B cell (primary cell): ENCODE results near the gene ADGRD1. TPM values are rescaled to one million over a fixed set of nuclear protein-coding genes. Genes with fewer than 3 reads are reported as not detected.

ENCODE experiments used
- ATAC-seq: fragments of 200-7000 bp; cut with Tn5 transposase; one replicate; pipeline ENCODE4 v1.10.0; 2021; ENCODE audit warnings: low read depth, mild to moderate bottlenecking, moderate number of reproducible peaks, moderate library complexity
- CTCF ChIA-PET: fragments of 350-600 bp; sonication (Branson Sonifier 250); formaldehyde crosslinking; loops from one replicate; lab custom pipeline; 2021; ENCODE audit warnings: antibody characterized with exemption, inconsistent platforms; lab: Charles Lee
- POLR2A ChIA-PET: fragments of 350-600 bp; sonication (Branson Sonifier 250); formaldehyde crosslinking; loops from one replicate; lab custom pipeline; 2021; ENCODE audit warnings: antibody characterized with exemption; lab: Charles Lee
- DNase-seq: peaks from one replicate; pipeline ENCODE4 v3.0.0; 2013
- H2AFZ ChIP-seq: 2 replicates; pipeline ENCODE4 v1.6.1; 2012; ENCODE audit warnings: mild to moderate bottlenecking, low read depth, low read length; ENCODE audit not compliant: insufficient read depth, poor library complexity, severe bottlenecking
- H3K27ac ChIP-seq, 2 donors: 1 replicate in 1 of 2; 2 replicates in 1 of 2; pipeline ENCODE4 v1.5.1; 2012 to 2013; ENCODE audit warnings: low read length in 2 of 2, mild to moderate bottlenecking in 2 of 2, moderate library complexity in 1 of 2
- H3K27me3 ChIP-seq, 4 experiments: fragments of 200-600 bp in 1 of 4; sonication (generic) in 1 of 4; replicated peaks in 1 of 4; 1 replicate in 2 of 4; 2 replicates in 2 of 4; pipeline versions ENCODE4 v1.6.1 to v1.7.0; 2013 to 2016; ENCODE audit warnings: low read length in 3 of 4, mild to moderate bottlenecking in 2 of 4, mixed read lengths in 1 of 4, moderate library complexity in 1 of 4; ENCODE audit not compliant: insufficient read depth in 4 of 4, control insufficient read depth in 3 of 4; ENCODE audit errors: control extremely low read depth in 1 of 4
- H3K36me3 ChIP-seq, 2 experiments: replicated peaks in 1 of 2; 1 replicate in 1 of 2; 2 replicates in 1 of 2; pipeline versions ENCODE4 v1.6.1 to v1.7.1; 2013; ENCODE audit warnings: low read length in 1 of 2; ENCODE audit not compliant: insufficient read depth in 2 of 2, control insufficient read depth in 1 of 2; ENCODE audit errors: control extremely low read depth in 1 of 2, extremely low read depth in 1 of 2
- H3K4me1 ChIP-seq, 2 donors: fragments of 200-600 bp in 1 of 2; sonication (generic) in 1 of 2; 1 replicate in 1 of 2; 2 replicates in 1 of 2; pipeline versions ENCODE4 v1.5.1 to v1.6.1; 2013 to 2017; ENCODE audit warnings: low read length in 2 of 2; ENCODE audit not compliant: control insufficient read depth in 2 of 2, insufficient read depth in 2 of 2
- H3K4me2 ChIP-seq: replicated peaks from 2 replicates; pipeline ENCODE3; 2012; ENCODE audit warnings: mild to moderate bottlenecking, low read depth, low read length; ENCODE audit not compliant: poor library complexity, severe bottlenecking
- H3K4me3 ChIP-seq, 5 experiments: fragments of 200-600 bp in 1 of 5; sonication (generic) in 1 of 5; 1 replicate in 3 of 5; 2 replicates in 2 of 5; pipeline versions ENCODE4 v1.5.1 to v1.7.0; 2011 to 2016; ENCODE audit warnings: low read length in 4 of 5, mild to moderate bottlenecking in 4 of 5, low read depth in 2 of 5, control low read depth in 1 of 5, moderate library complexity in 1 of 5; ENCODE audit not compliant: insufficient read depth in 1 of 5; ENCODE audit errors: control extremely low read depth in 1 of 5, extremely low read depth in 1 of 5
- H3K79me2 ChIP-seq: fragments of 200-600 bp; sonication (generic); one replicate; pipeline ENCODE4 v1.6.0; 2016; ENCODE audit warnings: low read length; ENCODE audit not compliant: control insufficient read depth, insufficient read depth
- H3K9ac ChIP-seq: fragments of 200-600 bp; sonication (generic); 2 replicates; pipeline ENCODE4 v1.6.1; 2017; ENCODE audit warnings: mild to moderate bottlenecking, low read length, moderate library complexity
- H3K9me3 ChIP-seq, 3 donors: one replicate each; pipeline versions ENCODE4 v1.6.1 to v1.7.1; 2013; ENCODE audit warnings: low read length in 2 of 3; ENCODE audit not compliant: control insufficient read depth in 2 of 3, insufficient read depth in 1 of 3; ENCODE audit errors: control extremely low read depth in 1 of 3
- H4K20me1 ChIP-seq: 2 replicates; pipeline ENCODE4 v1.6.0; 2012; ENCODE audit warnings: mild to moderate bottlenecking, low read length; ENCODE audit not compliant: insufficient read depth, control insufficient read depth, poor library complexity, severe bottlenecking
- H3K27ac Mint-ChIP-seq: one replicate; pipeline ENCODE4 v1.8.0; 2021; ENCODE audit warnings: mixed read lengths
- H3K27me3 Mint-ChIP-seq: one replicate; pipeline ENCODE4 v1.8.0; 2021; ENCODE audit warnings: mixed read lengths
- H3K4me1 Mint-ChIP-seq: one replicate; pipeline ENCODE4 v1.8.0; 2021; ENCODE audit warnings: mixed read lengths
- H3K4me3 Mint-ChIP-seq: one replicate; pipeline ENCODE4 v1.8.0; 2021; ENCODE audit warnings: mixed read lengths
- H3K9me3 Mint-ChIP-seq: one replicate; pipeline ENCODE4 v1.8.0; 2022; ENCODE audit warnings: mixed read lengths; ENCODE audit not compliant: insufficient read depth
- EZH2 ChIP-seq: IDR thresholded peaks from 2 replicates; pipeline ENCODE4 v1.6.1; 2012; ENCODE audit warnings: borderline replicate concordance, low read depth, mild to moderate bottlenecking, moderate library complexity, low read length; ENCODE audit not compliant: insufficient read depth, poor library complexity, severe bottlenecking
- WGBS: methylation state at CpG from one replicate; pipeline ENCODE4 v1.1.5; 2013; ENCODE audit warnings: missing lambda C conversion rate; ENCODE audit not compliant: insufficient coverage; 5-methylcytosine and 5-hydroxymethylcytosine counted together
- intact Hi-C: fragments of 100-400 bp; cut with micrococcal nuclease; formaldehyde crosslinking; loops from one replicate; pipeline ENCODE4 v1.10.0; 2022
- polyA plus RNA-seq: library from polyadenylated mRNA; depleted of rRNA; stranded (reverse); fragments of >200 nt; gene quantifications from 2 replicates; pipeline ENCODE4 v1.2.3, GENCODE V29; 2012
- total RNA-seq, 2 donors: library from RNA; stranded (reverse); fragments of 120-200 nt in 1 of 2; gene quantifications; 1 replicate in 1 of 2; 2 replicates in 1 of 2; pipeline versions ENCODE4 v1.2.3 to v1.2.4, GENCODE V29; 2013 to 2022
- TF ChIP-seq, protein P1 (sequence below): fragments of 200-600 bp; IDR thresholded peaks from one replicate; pipeline ENCODE4 v1.8.0; 2022; ENCODE audit warnings: antibody characterized with exemption, mild to moderate bottlenecking

ADGRD1 gene
- total and polyA plus RNA-seq, 2 donors (not counting 1 experiment from before 2014, with no cell fraction given), result 1.1 to 2.2 TPM

- Histone ChIP-seq H2AFZ (no peak overlapping the region), H3K36me3 (no peaks in the 10 kb centered on the region), H3K9ac (no peak overlapping the region), H3K27me3 (peaks cover 0 to 17% (median 0%) of the 10 kb centered on the region in 4 experiments), H3K9me3 (no peaks in the 10 kb centered on the region), H3K4me3 (no peak overlapping the region), H3K79me2 (no peaks in the 10 kb centered on the region), H3K4me1 (no peaks in the 10 kb centered on the region), H3K4me2 (no peak overlapping the region), H3K27ac (no peak overlapping the region), H4K20me1 (no peaks in the 10 kb centered on the region)
- ChIA-PET POLR2A (no interaction called here), CTCF (interaction anchor here (0.7 kb wide), 1 partner anchor 61 kb away, joined by 3 read pairs; no protein-coding TSS in a partner anchor)
- peaks cover 42% of the 10 kb centered on the region for H3K27me3 Mint-ChIP-seq
- H3K4me1 Mint-ChIP-seq, result no peaks in the 10 kb centered on the region
- 83% methylated on average over 1 of the region's 8 CpGs for WGBS
- DNase-seq, result no peak
- no peak for ATAC-seq
- no peak overlapping the region for H3K27ac Mint-ChIP-seq
- intact Hi-C loops, result no loop called here
- no peak overlapping the region for H3K4me3 Mint-ChIP-seq
- H3K9me3 Mint-ChIP-seq, result no peaks in the 10 kb centered on the region
- no peak for TF ChIP-seq EZH2
- TF ChIP-seq, protein P1, sequence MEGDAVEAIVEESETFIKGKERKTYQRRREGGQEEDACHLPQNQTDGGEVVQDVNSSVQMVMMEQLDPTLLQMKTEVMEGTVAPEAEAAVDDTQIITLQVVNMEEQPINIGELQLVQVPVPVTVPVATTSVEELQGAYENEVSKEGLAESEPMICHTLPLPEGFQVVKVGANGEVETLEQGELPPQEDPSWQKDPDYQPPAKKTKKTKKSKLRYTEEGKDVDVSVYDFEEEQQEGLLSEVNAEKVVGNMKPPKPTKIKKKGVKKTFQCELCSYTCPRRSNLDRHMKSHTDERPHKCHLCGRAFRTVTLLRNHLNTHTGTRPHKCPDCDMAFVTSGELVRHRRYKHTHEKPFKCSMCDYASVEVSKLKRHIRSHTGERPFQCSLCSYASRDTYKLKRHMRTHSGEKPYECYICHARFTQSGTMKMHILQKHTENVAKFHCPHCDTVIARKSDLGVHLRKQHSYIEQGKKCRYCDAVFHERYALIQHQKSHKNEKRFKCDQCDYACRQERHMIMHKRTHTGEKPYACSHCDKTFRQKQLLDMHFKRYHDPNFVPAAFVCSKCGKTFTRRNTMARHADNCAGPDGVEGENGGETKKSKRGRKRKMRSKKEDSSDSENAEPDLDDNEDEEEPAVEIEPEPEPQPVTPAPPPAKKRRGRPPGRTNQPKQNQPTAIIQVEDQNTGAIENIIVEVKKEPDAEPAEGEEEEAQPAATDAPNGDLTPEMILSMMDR, result no peak
Measured at GRCh38 chr12:130929363-130929762, 24.3 kb upstream of the ADGRD1 start.

DNA sequence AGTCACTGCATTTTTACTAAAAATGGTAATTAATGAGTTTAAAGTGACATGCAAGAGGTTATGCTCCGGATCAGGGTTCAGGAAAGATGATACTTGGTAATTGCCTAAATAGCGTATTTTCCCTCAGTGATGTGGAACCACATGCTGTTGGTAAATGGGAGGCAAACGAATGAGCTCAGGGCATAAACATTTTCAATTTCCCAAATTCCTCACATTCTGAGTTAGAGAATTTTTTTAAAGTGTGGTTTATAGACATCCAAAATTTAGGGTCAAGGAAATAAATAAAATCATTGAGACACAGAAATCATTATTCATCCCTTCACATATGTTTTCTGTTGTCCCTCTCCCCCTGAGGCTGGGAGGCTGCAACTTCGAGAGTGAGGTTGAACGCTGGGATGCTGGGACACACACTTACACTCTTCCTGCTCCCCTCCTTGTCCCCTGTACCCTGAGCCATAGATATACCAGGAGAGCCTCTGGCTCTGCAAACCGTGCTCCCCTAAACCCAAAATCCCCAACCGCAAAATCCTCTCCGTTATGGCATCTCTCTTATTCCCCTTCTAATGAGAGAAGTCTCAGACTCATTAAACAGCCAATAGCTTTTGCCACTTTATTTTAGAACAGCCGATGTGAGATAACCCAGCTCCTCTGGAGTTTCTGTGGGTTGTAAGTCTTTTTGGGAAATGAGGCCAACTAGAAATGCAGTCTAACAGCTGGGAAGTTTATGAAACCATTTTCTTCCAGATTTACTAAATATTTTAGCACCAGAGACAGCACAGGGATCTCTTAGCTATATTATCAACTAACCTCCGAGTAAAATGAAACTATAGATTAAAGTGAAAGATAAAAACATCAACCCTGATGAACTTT is 21.4 kb upstream of the ADGRD1 start:
- H3K4me1 ChIP-seq, result no peaks in the 10 kb centered on the region
- no peak overlapping the region for H2AFZ ChIP-seq
- H3K4me3 ChIP-seq, result no peak overlapping the region
- Mint-ChIP-seq H3K9me3 (peaks cover 4% of the 10 kb centered on the region), H3K27ac (no peak overlapping the region), H3K27me3 (peaks cover 33% of the 10 kb centered on the region), H3K4me3 (no peak overlapping the region), H3K4me1 (no peaks in the 10 kb centered on the region)
- H3K79me2 ChIP-seq, result no peaks in the 10 kb centered on the region
- no peaks in the 10 kb centered on the region for H3K9me3 ChIP-seq
- POLR2A ChIA-PET, result no interaction called here
- H3K36me3 ChIP-seq, result no peaks in the 10 kb centered on the region
- intact Hi-C loops, result no loop called here
- CTCF ChIA-PET, result no interaction called here
- no peak for ATAC-seq
- no peaks in the 10 kb centered on the region for H4K20me1 ChIP-seq
- no peak overlapping the region for H3K9ac ChIP-seq
- no peak for TF ChIP-seq EZH2
- TF ChIP-seq, protein P1, result no peak
- H3K27ac ChIP-seq, result no peak overlapping the region
- no peak overlapping the region for H3K4me2 ChIP-seq
- H3K27me3 ChIP-seq, result peaks cover 0 to 14% (median 0%) of the 10 kb centered on the region in 4 experiments
- no peak for DNase-seq
- 84% methylated on average over 5 of the region's 10 CpGs for WGBS
